Measurements from ENCODE around the gene POU4F2.
"Not testable (repeated sequence)": the region's sequence is repeated elsewhere in the genome, so short reads cannot be mapped to it uniquely, and the experiment has no call there.

The POU4F2 gene

GRCh38 chr4:146655521-146655856, 16.8 kb downstream of the POU4F2 start:
- DNase-seq = no peak

GRCh38 chr4:146661367-146661766, 22.7 kb downstream of the POU4F2 start:
- no peak for DNase-seq

DNA sequence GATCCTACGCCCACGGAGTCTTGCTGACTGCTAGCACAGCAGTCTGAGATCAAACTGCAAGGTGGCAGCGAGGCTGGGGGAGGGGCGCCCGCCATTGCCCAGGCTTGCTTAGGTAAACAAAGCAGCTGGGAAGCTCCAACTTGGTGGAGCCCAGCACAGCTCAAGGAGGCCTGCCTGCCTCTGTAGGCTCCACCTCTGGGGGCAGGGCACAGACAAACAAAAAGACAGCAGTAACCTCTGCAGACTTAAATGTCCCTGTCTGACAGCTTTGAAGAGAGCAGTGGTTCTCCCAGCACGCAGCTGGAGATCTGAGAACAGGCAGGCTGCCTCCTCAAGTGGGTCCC, 25.2 kb downstream of the POU4F2 start:
- DNase-seq = not testable (repeated sequence)

DNA sequence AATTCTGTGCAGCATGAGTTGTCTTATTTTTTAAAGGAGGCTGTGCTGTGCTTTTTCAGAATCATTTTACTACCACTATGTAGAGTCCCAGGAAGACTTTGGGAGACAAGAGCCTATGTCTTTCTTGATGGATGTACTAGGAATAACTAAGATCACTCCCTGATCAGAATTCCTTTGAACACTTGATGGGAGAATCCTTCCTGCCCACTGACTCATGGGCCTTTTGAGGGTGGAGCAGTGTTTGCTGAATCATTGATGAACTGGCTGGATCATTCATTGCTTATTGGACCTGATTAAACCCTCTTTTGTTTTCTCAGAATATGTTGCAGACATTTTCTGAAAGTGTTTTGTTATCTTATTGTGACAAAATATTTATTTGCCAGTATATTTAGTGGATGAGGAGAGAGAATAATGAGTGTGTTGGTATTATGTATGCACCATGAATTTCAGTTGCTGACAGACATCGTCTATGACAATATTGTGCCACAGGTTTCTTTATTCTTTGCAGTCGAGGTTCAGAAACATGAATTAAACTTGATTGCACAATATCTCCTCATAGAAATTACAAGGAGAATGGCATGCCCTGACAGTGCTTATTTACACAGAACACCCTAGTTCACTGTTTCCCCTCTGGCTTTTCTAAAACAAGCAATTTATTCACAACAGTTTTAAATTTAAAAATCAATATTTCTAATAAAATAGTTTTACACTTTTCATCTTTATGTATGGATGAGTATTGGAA, 36.3 kb downstream of the POU4F2 start:
- DNase-seq = no peak

All from activated CD4-positive, alpha-beta T cell treated with anti-CD3 and anti-CD28 coated beads, Interleukin-2, amount 50 U/mL, for 16 hours (primary cell).